BE2C (cell line): ENCODE measurements around the gene OSBPL8.
"Not testable (repeated sequence)": the region's sequence is repeated elsewhere in the genome, so short reads cannot be mapped to it uniquely, and the experiment has no call there.

Source experiments
- DNase-seq: peaks from one replicate; pipeline ENCODE4 v3.0.0-alpha.2; 2020
- H3K27me3 ChIP-seq: fragments of 250-450 bp; sonication (Bioruptor Pico); 2 replicates; pipeline ENCODE4 v1.5.1; 2020; ENCODE audit warnings: mild to moderate bottlenecking
- H3K36me3 ChIP-seq: fragments of 250-450 bp; sonication (Bioruptor Pico); 2 replicates; pipeline ENCODE4 v1.5.1; 2020; ENCODE audit warnings: mild to moderate bottlenecking
- H3K4me1 ChIP-seq: fragments of 250-450 bp; sonication (Bioruptor Pico); 2 replicates; pipeline ENCODE4 v1.5.1; 2020
- H3K4me3 ChIP-seq: 2 replicates; pipeline ENCODE4 v1.5.1; 2011; ENCODE audit warnings: low read depth, low read length
- H3K9me3 ChIP-seq: fragments of 250-450 bp; sonication (Bioruptor Pico); 2 replicates; pipeline ENCODE4 v1.5.1; 2020
- CTCF ChIP-seq: IDR thresholded peaks from 2 replicates; pipeline ENCODE4 v1.5.1; 2012; ENCODE audit warnings: mild to moderate bottlenecking, low read depth, low read length

OSBPL8 gene

DNA sequence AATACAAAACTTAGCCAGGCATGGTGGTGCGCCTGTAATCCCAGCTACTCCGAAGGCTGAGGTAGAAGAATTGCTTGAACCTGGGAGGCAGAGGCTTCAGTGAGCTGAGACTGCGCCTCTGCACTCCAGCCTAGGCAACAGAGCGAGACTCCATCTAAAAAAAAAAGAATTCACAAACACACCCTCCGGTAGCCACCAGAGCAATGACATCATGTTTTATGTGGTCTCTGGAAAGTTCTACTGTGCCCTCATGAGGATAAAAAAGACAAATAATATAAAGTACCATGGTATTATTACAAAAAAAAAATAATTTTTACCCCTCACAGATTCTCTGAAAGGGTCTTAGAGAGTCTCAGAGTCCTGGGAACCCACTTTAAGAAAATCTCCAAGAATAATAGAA is 81.5 kb downstream of the OSBPL8 start:
- no peak for TF ChIP-seq CTCF
- no peaks in the 10 kb centered on the region for H3K9me3 ChIP-seq
- H3K27me3 ChIP-seq, result no peaks in the 10 kb centered on the region
- no peak for DNase-seq
- no peaks in the 10 kb centered on the region for H3K4me1 ChIP-seq
- H3K4me3 ChIP-seq, result no peak overlapping the region
- H3K36me3 ChIP-seq, result no peaks in the 10 kb centered on the region

DNA sequence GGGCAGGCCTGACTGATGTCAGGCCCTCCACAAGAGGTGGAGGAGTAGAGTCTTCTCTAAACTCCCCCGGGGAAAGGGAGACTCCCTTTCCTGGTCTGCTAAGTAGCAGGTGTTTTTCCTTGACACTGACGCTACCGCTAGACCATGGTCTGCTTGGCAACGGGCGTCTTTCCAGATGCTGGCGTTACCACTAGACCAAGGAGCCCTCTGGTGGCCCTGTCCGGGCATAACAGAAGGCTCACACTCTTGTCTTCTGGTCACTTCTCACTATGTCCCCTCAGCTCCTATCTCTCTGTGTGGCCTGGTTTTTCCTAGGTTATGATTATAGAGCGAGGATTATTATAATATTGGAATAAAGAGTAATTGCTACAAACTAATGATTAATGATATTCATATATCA is 86.7 kb downstream of the OSBPL8 start:
- H3K4me3 ChIP-seq, H3K9me3 ChIP-seq, H3K36me3 ChIP-seq, H3K4me1 ChIP-seq, H3K27me3 ChIP-seq: not testable (repeated sequence)
- peak; percentile 71 for DNase-seq
- peak; percentile 37 for TF ChIP-seq CTCF

DNA sequence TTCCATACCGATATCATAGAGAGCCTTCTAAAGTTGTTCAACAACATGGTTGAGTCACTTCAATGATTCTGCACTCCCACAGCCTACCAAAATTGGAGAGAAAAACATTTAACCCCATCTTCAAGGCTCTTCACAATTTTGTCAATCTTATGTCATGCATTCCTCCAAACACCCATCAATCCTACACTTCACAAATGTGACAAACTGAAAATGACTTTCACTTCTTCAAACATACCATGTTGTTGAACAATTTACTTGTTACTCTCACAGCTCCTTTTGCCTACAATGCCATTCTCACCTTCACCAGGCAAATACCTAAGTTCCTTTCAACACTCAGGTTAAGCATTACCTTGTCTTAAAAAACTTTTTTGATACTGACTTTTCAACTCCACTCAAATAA is 88.0 kb downstream of the OSBPL8 start:
- Histone ChIP-seq H3K9me3 (no peaks in the 10 kb centered on the region), H3K4me1 (peaks cover 5% of the 10 kb centered on the region; the same call in 1 of the 2 replicates), H3K27me3 (no peaks in the 10 kb centered on the region), H3K4me3 (no peak overlapping the region), H3K36me3 (0 out of 2 replicates have a peak, but pooled peaks cover 3% of the 10 kb centered on the region)
- no peak for TF ChIP-seq CTCF
- DNase-seq, result no peak

- 0 out of 2 replicates have a peak, but pooled peaks cover 3% of the 10 kb centered on the region for H3K36me3 ChIP-seq
- TF ChIP-seq CTCF, result no peak
- no peak overlapping the region for H3K4me3 ChIP-seq
- DNase-seq, result no peak
- H3K9me3 ChIP-seq, result no peaks in the 10 kb centered on the region
- peaks cover 5% of the 10 kb centered on the region; the same call in 1 of the 2 replicates for H3K4me1 ChIP-seq
- no peaks in the 10 kb centered on the region for H3K27me3 ChIP-seq
These were observed 89.3 kb downstream of the OSBPL8 start for GRCh38 chr12:76470028-76470939.

DNA sequence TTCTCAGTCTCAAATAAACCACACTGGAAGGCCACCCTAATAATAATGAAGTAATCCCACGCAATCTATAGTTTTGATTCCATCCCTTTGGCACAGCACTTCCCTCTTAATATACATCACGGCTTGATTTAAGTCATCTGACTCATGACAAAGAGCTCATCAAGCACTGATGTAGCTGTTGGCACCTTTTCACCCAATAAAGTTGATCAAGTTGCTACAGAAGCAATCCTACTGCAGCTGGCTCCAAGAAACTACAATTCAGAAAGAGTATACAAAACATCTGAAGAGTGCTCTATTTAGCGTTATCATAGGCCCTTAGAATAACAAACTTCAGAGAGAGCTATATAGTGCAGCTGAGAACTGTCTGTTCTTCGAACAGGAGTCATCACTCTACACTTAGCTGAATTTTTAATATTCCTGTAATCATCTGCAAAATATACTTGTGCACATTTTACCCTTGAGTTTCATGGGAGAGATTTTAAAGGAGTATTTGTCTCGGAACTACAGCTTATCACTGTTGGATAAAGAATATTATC is 94.9 kb downstream of the OSBPL8 start:
- H3K4me3 ChIP-seq, result no peak overlapping the region
- no peak for DNase-seq
- H3K27me3 ChIP-seq, result no peaks in the 10 kb centered on the region
- no peaks in the 10 kb centered on the region for H3K4me1 ChIP-seq
- H3K9me3 ChIP-seq, result no peaks in the 10 kb centered on the region
- no peak for TF ChIP-seq CTCF
- no peaks in the 10 kb centered on the region for H3K36me3 ChIP-seq

- no peaks in the 10 kb centered on the region for H3K27me3 ChIP-seq
- H3K36me3 ChIP-seq, result no peaks in the 10 kb centered on the region
- TF ChIP-seq CTCF, result no peak
- DNase-seq, result no peak
- no peaks in the 10 kb centered on the region for H3K4me1 ChIP-seq
- H3K9me3 ChIP-seq, result no peaks in the 10 kb centered on the region
- H3K4me3 ChIP-seq, result no peak overlapping the region
These were observed 96.8 kb downstream of the OSBPL8 start for GRCh38 chr12:76462668-76463224.
